Gastrocnemius medialis (tissue), 4 donors: ENCODE results near the gene DCAF8. TPM values are rescaled to one million over a fixed set of nuclear protein-coding genes. Genes with fewer than 3 reads are reported as not detected.

Source experiments
- ATAC-seq, 2 donors: fragments of 150-250 bp; one replicate each; pipeline ENCODE4 v1.9.1; 2016
- DNase-seq, 2 donors: peaks; one replicate each; pipeline ENCODE4 v3.0.0-alpha.2; 2019
- H3K27ac ChIP-seq, 4 donors: fragments of 200-600 bp; sonication (generic); 1 replicate in 1 of 4; 2 replicates in 3 of 4; pipeline ENCODE4 v1.5.1; 2016 to 2018; ENCODE audit warnings: mild to moderate bottlenecking in 2 of 4, moderate library complexity in 1 of 4
- H3K27me3 ChIP-seq, 3 donors: fragments of 200-600 bp; sonication (generic) in 2 of 3; 1 replicate in 1 of 3; 2 replicates in 2 of 3; pipeline versions ENCODE4 v1.5.1 to v1.6.0; 2016 to 2019; ENCODE audit warnings: mild to moderate bottlenecking in 1 of 3, moderate library complexity in 1 of 3
- H3K36me3 ChIP-seq, 2 donors: fragments of 200-600 bp; sonication (generic) in 1 of 2; one replicate each; pipeline ENCODE4 v1.5.1; 2017 to 2018
- H3K4me1 ChIP-seq, 2 donors: fragments of 200-600 bp; sonication (generic) in 1 of 2; one replicate each; pipeline ENCODE4 v1.5.1; 2016 to 2017; ENCODE audit warnings: mild to moderate bottlenecking in 2 of 2
- H3K4me3 ChIP-seq, 4 donors: fragments of 200-600 bp; sonication (generic) in 3 of 4; 1 replicate in 1 of 4; 2 replicates in 3 of 4; pipeline ENCODE4 v1.5.1; 2016 to 2019; ENCODE audit warnings: mild to moderate bottlenecking in 2 of 4
- H3K9me3 ChIP-seq, 3 donors: fragments of 200-600 bp; sonication (generic) in 2 of 3; 1 replicate in 1 of 3; 2 replicates in 2 of 3; pipeline ENCODE4 v1.5.1; 2016 to 2019
- POLR2A ChIP-seq, 2 donors: fragments of 450-650 bp; IDR thresholded peaks; one replicate each; pipeline ENCODE4 v1.6.1; 2017; ENCODE audit warnings: antibody characterized with exemption in 2 of 2, mild to moderate bottlenecking in 2 of 2, moderate library complexity in 2 of 2
- in situ Hi-C, 4 donors: fragments of 200-750 bp; cut with MboI; loops; one replicate each; pipeline versions ENCODE4 v1.15.0 to v1.8.0; 2017; ENCODE audit warnings: low sequenced_read_pairs in 4 of 4
- intact Hi-C: fragments of 100-400 bp; cut with DNase I; formaldehyde crosslinking; loops from one replicate; pipeline ENCODE4 v1.15.1; 2023; ENCODE audit warnings: low total_unique reads
- total RNA-seq, 4 donors: library from RNA; depleted of rRNA; stranded (reverse); fragments of >200 nt; gene quantifications; one replicate each; pipeline versions ENCODE4 v1.1.0 to v1.2.3, GENCODE V29; 2016
- TF ChIP-seq, protein P1 (sequence below), 5 experiments: fragments of 450-650 bp in 3 of 5; fragments of 200-600 bp in 2 of 5; sonication (generic) in 2 of 5; IDR thresholded peaks in 4 of 5; conservative IDR thresholded peaks in 1 of 5; 1 replicate in 4 of 5; 2 replicates in 1 of 5; pipeline ENCODE4 v1.5.1; 2016 to 2019; ENCODE audit warnings: antibody characterized with exemption in 5 of 5, mild to moderate bottlenecking in 3 of 5, moderate library complexity in 3 of 5

DCAF8 gene
- total RNA-seq, 4 donors from 2014 or later: 170 to 208 (median 196) TPM

DNA sequence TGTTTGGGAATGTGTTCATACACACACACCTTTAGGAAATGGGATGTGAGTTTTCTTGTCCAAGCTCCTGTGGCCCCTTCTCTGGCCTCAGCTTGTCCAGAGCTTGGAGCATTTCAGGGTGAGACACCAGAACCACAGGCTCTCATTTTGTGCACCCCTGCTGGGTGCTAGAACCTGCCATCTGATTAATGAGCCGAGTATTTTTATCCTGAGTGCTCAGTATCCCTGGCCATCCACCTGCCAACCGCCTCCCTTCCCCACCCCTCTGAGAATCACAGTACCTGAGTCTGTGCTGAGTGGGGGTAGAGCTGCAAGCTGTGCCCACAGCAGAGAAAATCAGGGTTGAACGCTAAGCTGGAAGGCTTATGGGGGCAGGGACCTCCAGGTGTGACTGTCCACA, 70.6 kb downstream of the DCAF8 start:
- no peak for TF ChIP-seq POLR2A (IDR thresholded peaks at IDR 0.05)
- TF ChIP-seq, protein P1, sequence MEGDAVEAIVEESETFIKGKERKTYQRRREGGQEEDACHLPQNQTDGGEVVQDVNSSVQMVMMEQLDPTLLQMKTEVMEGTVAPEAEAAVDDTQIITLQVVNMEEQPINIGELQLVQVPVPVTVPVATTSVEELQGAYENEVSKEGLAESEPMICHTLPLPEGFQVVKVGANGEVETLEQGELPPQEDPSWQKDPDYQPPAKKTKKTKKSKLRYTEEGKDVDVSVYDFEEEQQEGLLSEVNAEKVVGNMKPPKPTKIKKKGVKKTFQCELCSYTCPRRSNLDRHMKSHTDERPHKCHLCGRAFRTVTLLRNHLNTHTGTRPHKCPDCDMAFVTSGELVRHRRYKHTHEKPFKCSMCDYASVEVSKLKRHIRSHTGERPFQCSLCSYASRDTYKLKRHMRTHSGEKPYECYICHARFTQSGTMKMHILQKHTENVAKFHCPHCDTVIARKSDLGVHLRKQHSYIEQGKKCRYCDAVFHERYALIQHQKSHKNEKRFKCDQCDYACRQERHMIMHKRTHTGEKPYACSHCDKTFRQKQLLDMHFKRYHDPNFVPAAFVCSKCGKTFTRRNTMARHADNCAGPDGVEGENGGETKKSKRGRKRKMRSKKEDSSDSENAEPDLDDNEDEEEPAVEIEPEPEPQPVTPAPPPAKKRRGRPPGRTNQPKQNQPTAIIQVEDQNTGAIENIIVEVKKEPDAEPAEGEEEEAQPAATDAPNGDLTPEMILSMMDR (IDR thresholded peaks at IDR 0.05 in 4 of 5, conservative IDR thresholded peaks at IDR 0.05 in 1 of 5): no peak
- peak overlapping the region in 3 of 4 donors; percentile 26 to 54 (median 43) for H3K4me3 ChIP-seq

DNA sequence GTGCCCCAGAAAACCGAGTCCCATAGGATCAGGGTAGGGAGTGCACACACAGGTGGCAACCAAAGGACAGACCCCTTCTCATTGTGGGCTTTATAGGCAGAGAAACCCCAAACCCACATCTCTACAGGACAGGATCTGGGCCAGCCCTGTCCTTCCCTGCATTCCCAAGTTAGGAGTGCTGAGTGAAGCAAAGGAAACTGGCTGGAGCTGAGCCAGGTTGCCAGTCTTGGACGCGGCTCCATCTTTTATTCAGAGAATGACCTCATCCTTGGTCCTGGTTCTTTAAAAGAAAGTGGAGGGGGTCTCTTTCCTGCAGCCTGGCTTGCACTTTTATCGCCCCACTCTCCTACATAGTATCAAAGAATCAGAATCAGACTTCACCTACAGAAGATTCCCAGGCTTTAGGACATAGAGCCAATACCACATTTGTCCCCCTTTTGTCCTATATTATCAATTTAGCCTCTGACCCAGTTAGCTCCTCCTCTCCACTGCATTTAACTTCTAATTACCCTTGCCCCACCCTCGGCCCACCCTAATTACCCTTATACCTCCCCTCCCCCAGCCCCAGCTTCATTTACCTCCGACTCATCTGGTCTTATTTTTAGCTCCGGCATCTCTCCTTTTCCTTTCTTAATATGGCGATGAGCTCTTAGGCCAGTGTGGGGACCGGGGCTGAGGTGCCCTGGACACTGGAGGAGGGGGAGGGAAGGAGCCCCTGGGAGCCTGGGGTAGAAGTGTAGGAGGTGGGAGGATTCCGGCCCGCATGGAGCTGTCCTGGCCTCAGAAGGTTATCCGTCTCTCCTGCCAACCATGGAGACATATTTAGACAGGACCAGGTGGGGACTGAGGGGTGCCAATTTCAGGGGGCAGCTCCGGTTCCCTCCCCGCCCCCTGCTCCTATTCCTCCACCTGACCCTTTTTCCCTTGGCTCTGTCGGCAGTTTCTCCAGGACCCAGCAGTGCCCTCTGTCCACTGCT, 72.4 kb downstream of the DCAF8 start, which contains the start of gene CASQ1:
Gene CASQ1 (plus strand): TSS at position 927 of the 977 bp plus-strand sequence. CDS start 177 bp downstream, outside the sequence.
- DNase-seq: peak; percentile 45 to 86
- TF ChIP-seq POLR2A (IDR thresholded peaks at IDR 0.05): peak in 1 of 2 donors; percentile 64
- TF ChIP-seq, protein P1 (IDR thresholded peaks at IDR 0.05 in 4 of 5, conservative IDR thresholded peaks at IDR 0.05 in 1 of 5): no peak
- peaks cover 56 to 66% of the 10 kb centered on the region in 2 donors for H3K4me1 ChIP-seq
- H3K36me3 ChIP-seq: peaks cover 0 to 11% of the 10 kb centered on the region in 2 donors
- in situ Hi-C loops: loop anchor here in 3 of 4 donors (5.0 to 10.0 kb wide), 5 partner anchors 57 to 185 kb away; no protein-coding TSS in a partner anchor
- intact Hi-C loops: loop anchor here (2.0 to 5.0 kb wide), 3 partner anchors 21 to 152 kb away; partner anchors contain the start of genes ATP1A2, COPA and NCSTN
- peak within 1 kb of the TSS; percentile 90 to 95 (median 92) for H3K27ac ChIP-seq
- H3K27me3 ChIP-seq: no peaks in the 10 kb centered on the region
- peak within 1 kb of the TSS; percentile 41 to 54 (median 47) for H3K4me3 ChIP-seq
- ATAC-seq: peak; percentile 52 to 58
- no peaks in the 10 kb centered on the region for H3K9me3 ChIP-seq

More for the DNA sequence above, 70.6 kb downstream of the DCAF8 start:
- no peaks in the 10 kb centered on the region for H3K27me3 ChIP-seq
- intact Hi-C loops (loop anchor here (2.0 to 5.0 kb wide), 7 partner anchors 17 to 185 kb away; partner anchors contain the start of genes ATP1A2, COPA, NCSTN and PEX19), in situ Hi-C loops (loop anchor here in 3 of 4 donors (5.0 to 10.0 kb wide), 5 partner anchors 56 to 183 kb away; no protein-coding TSS in a partner anchor)
- no peak for ATAC-seq
- DNase-seq: no peak
- peak overlapping the region; percentile 90 to 95 (median 92) for H3K27ac ChIP-seq
- H3K36me3 ChIP-seq: peaks cover 0 to 16% of the 10 kb centered on the region in 2 donors
- peaks cover 74 to 84% of the 10 kb centered on the region in 2 donors for H3K4me1 ChIP-seq
- H3K9me3 ChIP-seq: no peaks in the 10 kb centered on the region

DNA sequence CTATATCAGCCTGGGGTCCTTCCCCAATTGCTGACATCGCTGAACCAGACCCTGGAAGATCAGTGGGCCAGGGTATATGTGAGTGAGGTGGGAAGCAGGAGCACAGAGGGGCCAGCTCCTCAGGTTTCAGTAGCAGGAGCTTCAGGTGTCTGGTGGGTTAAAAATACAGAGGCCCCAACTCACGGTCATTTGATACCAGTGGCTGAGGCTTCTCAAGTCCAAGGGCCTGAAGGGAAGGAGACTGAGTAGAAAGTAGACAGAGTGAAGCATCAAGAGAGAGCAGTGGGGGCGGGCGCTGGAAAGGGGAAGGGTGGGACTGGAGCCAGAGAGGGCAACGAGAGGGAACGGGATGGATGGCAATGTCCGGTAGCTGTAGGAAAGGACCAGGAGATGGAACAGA, 74.0 kb downstream of the DCAF8 start:
- TF ChIP-seq, protein P1 (IDR thresholded peaks at IDR 0.05 in 4 of 5, conservative IDR thresholded peaks at IDR 0.05 in 1 of 5): no peak
- TF ChIP-seq POLR2A (IDR thresholded peaks at IDR 0.05): no peak
- no peaks in the 10 kb centered on the region for H3K9me3 ChIP-seq
- peaks cover 45 to 55% of the 10 kb centered on the region in 2 donors for H3K4me1 ChIP-seq
- no peaks in the 10 kb centered on the region for H3K36me3 ChIP-seq
- DNase-seq (no peak), ATAC-seq (no peak)
- peak overlapping the region; percentile 90 to 95 (median 92) for H3K27ac ChIP-seq
- intact Hi-C loops (loop anchor here (2.0 kb wide), 1 partner anchor 20 kb away; no protein-coding TSS in a partner anchor), in situ Hi-C loops (loop anchor here in 1 of 4 donors (10.0 kb wide), 1 partner anchor 84 kb away; no protein-coding TSS in a partner anchor)
- H3K27me3 ChIP-seq: no peaks in the 10 kb centered on the region
- H3K4me3 ChIP-seq: no peak overlapping the region

DNA sequence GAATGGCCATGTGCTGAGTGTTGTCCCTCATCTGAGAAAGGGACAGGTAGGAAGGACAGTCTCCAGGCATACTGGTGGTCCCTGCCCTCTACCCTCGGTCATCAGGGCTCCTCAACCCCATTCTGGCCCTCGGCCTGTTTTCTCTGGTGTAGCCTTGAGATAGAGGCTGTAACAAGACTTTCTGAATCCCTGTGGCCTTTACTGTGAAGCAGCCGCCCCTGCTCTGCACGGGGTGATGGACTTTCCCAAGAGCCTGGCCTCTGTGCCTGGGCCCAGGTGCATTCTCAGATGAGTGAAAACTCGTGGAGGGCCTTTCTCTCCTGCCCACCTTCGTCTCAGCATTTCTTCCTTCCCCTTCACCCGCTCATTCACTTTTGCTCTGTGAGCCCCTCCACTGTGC, 74.9 kb downstream of the DCAF8 start:
- no peak for TF ChIP-seq POLR2A (IDR thresholded peaks at IDR 0.05)
- TF ChIP-seq, protein P1 (IDR thresholded peaks at IDR 0.05 in 4 of 5, conservative IDR thresholded peaks at IDR 0.05 in 1 of 5): no peak
- no peaks in the 10 kb centered on the region for H3K36me3 ChIP-seq
- peak overlapping the region; percentile 90 to 95 (median 92) for H3K27ac ChIP-seq
- H3K27me3 ChIP-seq: no peaks in the 10 kb centered on the region
- H3K9me3 ChIP-seq: no peaks in the 10 kb centered on the region
- ATAC-seq: no peak
- intact Hi-C loops (no loop called here), in situ Hi-C loops (loop anchor here in 1 of 4 donors (10.0 kb wide), 1 partner anchor 83 kb away; no protein-coding TSS in a partner anchor)
- peaks cover 35 to 47% of the 10 kb centered on the region in 2 donors for H3K4me1 ChIP-seq
- no peak overlapping the region for H3K4me3 ChIP-seq
- no peak for DNase-seq
